Peyer's patch (tissue), 4 donors: Measurements from ENCODE around the gene AUTS2. TPM values are rescaled to one million over a fixed set of nuclear protein-coding genes. Genes with fewer than 3 reads are reported as not detected.

ENCODE experiments used
- DNase-seq, 3 donors: peaks; one replicate each; pipeline ENCODE4 v3.0.0-alpha.2; 2017 to 2019
- H3K27ac ChIP-seq, 4 donors: fragments of 200-600 bp; sonication (generic); one replicate each; pipeline ENCODE4 v1.5.1; 2016 to 2019
- H3K27me3 ChIP-seq, 2 donors: fragments of 200-600 bp; sonication (generic); one replicate each; pipeline ENCODE4 v1.5.1; 2019
- H3K36me3 ChIP-seq, 3 donors: fragments of 200-600 bp; sonication (generic); one replicate each; pipeline ENCODE4 v1.5.1; 2016 to 2019
- H3K4me1 ChIP-seq, 4 donors: fragments of 200-600 bp; sonication (generic); one replicate each; pipeline ENCODE4 v1.5.1; 2016 to 2019
- H3K4me3 ChIP-seq, 4 donors: fragments of 200-600 bp; sonication (generic); 1 replicate in 3 of 4; 2 replicates in 1 of 4; pipeline ENCODE4 v1.5.1; 2016 to 2019; ENCODE audit warnings: mild to moderate bottlenecking in 1 of 4
- H3K9me3 ChIP-seq, 4 donors: fragments of 200-600 bp; sonication (generic); one replicate each; pipeline ENCODE4 v1.5.1; 2016 to 2019; ENCODE audit warnings: mild to moderate bottlenecking in 1 of 4
- CTCF ChIP-seq, 6 experiments: fragments of 450-650 bp in 4 of 6; fragments of 200-600 bp in 2 of 6; sonication (generic) in 1 of 6; IDR thresholded peaks; one replicate each; pipeline ENCODE4 v1.5.1; 2017 to 2019; ENCODE audit warnings: antibody characterized with exemption in 6 of 6, mild to moderate bottlenecking in 3 of 6, moderate library complexity in 1 of 6
- POLR2A ChIP-seq, 2 donors: fragments of 450-650 bp; IDR thresholded peaks; one replicate each; pipeline ENCODE4 v1.5.1; 2017; ENCODE audit warnings: antibody characterized with exemption in 2 of 2, mild to moderate bottlenecking in 2 of 2, moderate library complexity in 2 of 2
- total RNA-seq, 4 donors: library from RNA; depleted of rRNA; stranded (reverse); fragments of >200 nt; gene quantifications; one replicate each; pipeline ENCODE4 v1.1.0, GENCODE V29; 2016

AUTS2 gene
- total RNA-seq, 4 donors from 2014 or later, result 55.9 to 90.0 (median 72.6) TPM

- Histone ChIP-seq H3K36me3 (no peaks in the 10 kb centered on the region), H3K27ac (no peak overlapping the region), H3K9me3 (no peaks in the 10 kb centered on the region), H3K27me3 (no peaks in the 10 kb centered on the region), H3K4me1 (no peaks in the 10 kb centered on the region), H3K4me3 (no peak overlapping the region)
- DNase-seq, result no peak
- TF ChIP-seq POLR2A (IDR thresholded peaks at IDR 0.05), result no peak
- TF ChIP-seq CTCF (IDR thresholded peaks at IDR 0.05), result no peak
Observed at GRCh38 chr7:69796416-69796815, 198.1 kb downstream of the AUTS2 start.

- Histone ChIP-seq H3K36me3 (no peaks in the 10 kb centered on the region), H3K9me3 (no peaks in the 10 kb centered on the region), H3K4me3 (no peak overlapping the region), H3K27me3 (no peaks in the 10 kb centered on the region), H3K4me1 (no peaks in the 10 kb centered on the region), H3K27ac (no peak overlapping the region)
- DNase-seq, result no peak
- TF ChIP-seq CTCF (IDR thresholded peaks at IDR 0.05) (no peak), POLR2A (IDR thresholded peaks at IDR 0.05) (no peak)
Observed at GRCh38 chr7:69799048-69799697, 200.9 kb downstream of the AUTS2 start.

- Histone ChIP-seq H3K4me1 (no peaks in the 10 kb centered on the region), H3K27ac (no peak overlapping the region), H3K4me3 (no peak overlapping the region), H3K27me3 (no peaks in the 10 kb centered on the region), H3K36me3 (no peaks in the 10 kb centered on the region), H3K9me3 (no peaks in the 10 kb centered on the region)
- TF ChIP-seq CTCF (IDR thresholded peaks at IDR 0.05) (no peak), POLR2A (IDR thresholded peaks at IDR 0.05) (no peak)
- DNase-seq, result no peak
Observed at GRCh38 chr7:69799990-69800389, 201.7 kb downstream of the AUTS2 start.

GRCh38 chr7:69800495-69800894, 202.2 kb downstream of the AUTS2 start:
- no peak for TF ChIP-seq CTCF (IDR thresholded peaks at IDR 0.05)
- no peak for TF ChIP-seq POLR2A (IDR thresholded peaks at IDR 0.05)
- Histone ChIP-seq H3K9me3 (no peaks in the 10 kb centered on the region), H3K27me3 (no peaks in the 10 kb centered on the region), H3K4me1 (no peaks in the 10 kb centered on the region), H3K36me3 (no peaks in the 10 kb centered on the region), H3K27ac (no peak overlapping the region), H3K4me3 (no peak overlapping the region)
- DNase-seq, result no peak

- Histone ChIP-seq H3K36me3 (no peaks in the 10 kb centered on the region), H3K9me3 (no peaks in the 10 kb centered on the region), H3K27ac (no peak overlapping the region), H3K4me1 (no peaks in the 10 kb centered on the region), H3K27me3 (no peaks in the 10 kb centered on the region), H3K4me3 (no peak overlapping the region)
- TF ChIP-seq POLR2A (IDR thresholded peaks at IDR 0.05), result no peak
- TF ChIP-seq CTCF (IDR thresholded peaks at IDR 0.05), result no peak
- no peak for DNase-seq
Observed at GRCh38 chr7:69801729-69802682, 203.7 kb downstream of the AUTS2 start.
